ENCODE measurements around the gene CLEC16A.

GRCh38 chr16:11205065-11205699 lies 260.8 kb downstream of the CLEC16A start:
- no peak for TF ChIP-seq POLR2AphosphoS5 (IDR thresholded peaks at IDR 0.05; ENCODE audit: low read depth)
- TF ChIP-seq CTCF (IDR thresholded peaks at IDR 0.05; ENCODE audit: insufficient read depth, low read length) = no peak
- no peak for TF ChIP-seq SPI1 (IDR thresholded peaks at IDR 0.05; ENCODE audit: borderline replicate concordance, low read depth)
- TF ChIP-seq REST (IDR thresholded peaks at IDR 0.05; ENCODE audit: insufficient replicate concordance, low read depth) = no peak
- no peak for TF ChIP-seq GABPA (IDR thresholded peaks at IDR 0.05; ENCODE audit: low read depth)

Measured in HL-60 (cell line).